Mesenchymal stem cell (in vitro differentiated cells and primary cell): Measurements from ENCODE around the gene SLC9A5.

ENCODE experiments used
- DNase-seq: peaks from one replicate; pipeline ENCODE4 v3.0.0-alpha.2; 2013
- H2AFZ ChIP-seq: one replicate; pipeline ENCODE4 v1.6.1; 2013; ENCODE audit warnings: low read depth, mild to moderate bottlenecking, control low read depth, inconsistent platforms, low read length, moderate library complexity
- H2AK5ac ChIP-seq: 2 replicates; pipeline ENCODE4 v1.6.1; 2013; ENCODE audit warnings: low read length, moderate library complexity, mild to moderate bottlenecking, inconsistent platforms; ENCODE audit not compliant: severe bottlenecking
- H2BK120ac ChIP-seq: one replicate; pipeline ENCODE4 v1.6.1; 2013; ENCODE audit warnings: low read depth, mild to moderate bottlenecking, inconsistent platforms, low read length, moderate library complexity
- H2BK12ac ChIP-seq, 2 experiments: one replicate each; pipeline ENCODE4 v1.6.1; 2013; ENCODE audit warnings: inconsistent platforms in 2 of 2, low read length in 2 of 2, mild to moderate bottlenecking in 2 of 2, moderate library complexity in 2 of 2, control low read depth in 1 of 2
- H2BK15ac ChIP-seq: one replicate; pipeline ENCODE4 v1.6.1; 2013; ENCODE audit warnings: mild to moderate bottlenecking, low read depth, inconsistent platforms; ENCODE audit not compliant: poor library complexity, severe bottlenecking
- H2BK5ac ChIP-seq: 2 replicates; pipeline ENCODE4 v1.6.1; 2013; ENCODE audit warnings: low read depth, mild to moderate bottlenecking, low read length, control low read depth, inconsistent platforms; ENCODE audit not compliant: poor library complexity, severe bottlenecking
- H3K14ac ChIP-seq, 2 experiments: one replicate each; pipeline ENCODE4 v1.6.1; 2013; ENCODE audit warnings: inconsistent platforms in 2 of 2, low read length in 2 of 2, control low read depth in 1 of 2, mild to moderate bottlenecking in 1 of 2, moderate library complexity in 1 of 2
- H3K18ac ChIP-seq, 2 experiments: one replicate each; pipeline ENCODE4 v1.6.1; 2013; ENCODE audit warnings: inconsistent platforms in 2 of 2, low read length in 2 of 2, control low read depth in 1 of 2, low read depth in 1 of 2, mild to moderate bottlenecking in 1 of 2
- H3K23ac ChIP-seq, 2 experiments: one replicate each; pipeline ENCODE4 v1.6.1; 2013; ENCODE audit warnings: inconsistent platforms in 2 of 2, low read length in 2 of 2, mild to moderate bottlenecking in 2 of 2, moderate library complexity in 2 of 2, control low read depth in 1 of 2
- H3K27ac ChIP-seq: 2 replicates; pipeline ENCODE4 v1.5.1; 2013; ENCODE audit warnings: mild to moderate bottlenecking, moderate library complexity, low read length, control low read depth, inconsistent platforms; ENCODE audit not compliant: poor library complexity, severe bottlenecking
- H3K27me3 ChIP-seq, 2 experiments: 2 replicates each; pipeline versions ENCODE4 v1.6.1 to v1.7.0; 2013; ENCODE audit warnings: low read length in 2 of 2, mild to moderate bottlenecking in 2 of 2, moderate library complexity in 2 of 2, control low read depth in 1 of 2, inconsistent platforms in 1 of 2; ENCODE audit not compliant: control insufficient read depth in 1 of 2, insufficient read depth in 1 of 2
- H3K36me3 ChIP-seq, 2 experiments: 2 replicates each; pipeline versions ENCODE4 v1.6.1 to v1.7.0; 2013; ENCODE audit warnings: low read length in 2 of 2, control low read depth in 1 of 2, inconsistent platforms in 1 of 2, low read depth in 1 of 2, mild to moderate bottlenecking in 1 of 2; ENCODE audit not compliant: insufficient read depth in 2 of 2, control insufficient read depth in 1 of 2
- H3K4ac ChIP-seq, 2 experiments: one replicate each; pipeline ENCODE4 v1.6.1; 2013; ENCODE audit warnings: inconsistent platforms in 2 of 2, low read length in 2 of 2, mild to moderate bottlenecking in 2 of 2, moderate library complexity in 2 of 2, control low read depth in 1 of 2, low read depth in 1 of 2
- H3K4me1 ChIP-seq: 2 replicates; pipeline ENCODE4 v1.6.1; 2013; ENCODE audit warnings: low read depth, low read length, control low read depth; ENCODE audit not compliant: control insufficient read depth, insufficient read depth
- H3K4me2 ChIP-seq: 2 replicates; pipeline ENCODE4 v1.6.1; 2013; ENCODE audit warnings: low read length, mild to moderate bottlenecking, inconsistent platforms; ENCODE audit not compliant: poor library complexity, severe bottlenecking
- H3K4me3 ChIP-seq, 2 experiments: 2 replicates each; pipeline versions ENCODE4 v1.5.1 to v1.7.0; 2013; ENCODE audit warnings: low read length in 2 of 2, mild to moderate bottlenecking in 2 of 2, control low read depth in 1 of 2, low read depth in 1 of 2; ENCODE audit not compliant: insufficient read depth in 1 of 2
- H3K79me1 ChIP-seq: replicated peaks from 2 replicates; pipeline ENCODE4 v1.6.1; 2013; ENCODE audit warnings: mild to moderate bottlenecking, control low read depth, low read length, inconsistent platforms; ENCODE audit not compliant: poor library complexity, severe bottlenecking
- H3K9ac ChIP-seq: 2 replicates; pipeline ENCODE4 v1.7.0; 2013; ENCODE audit warnings: mild to moderate bottlenecking, low read length, moderate library complexity
- H3K9me3 ChIP-seq: 2 replicates; pipeline ENCODE4 v1.7.0; 2013; ENCODE audit warnings: mild to moderate bottlenecking, low read length; ENCODE audit not compliant: control insufficient read depth
- H4K8ac ChIP-seq: one replicate; pipeline ENCODE4 v1.6.1; 2013; ENCODE audit warnings: inconsistent platforms, mild to moderate bottlenecking, low read length, moderate library complexity
- H4K91ac ChIP-seq: one replicate; pipeline ENCODE4 v1.6.1; 2013; ENCODE audit warnings: mild to moderate bottlenecking, low read length, inconsistent platforms
- WGBS: methylation state at CpG from one replicate; pipeline ENCODE4 v1.1.7; 2013; ENCODE audit warnings: mixed read lengths; 5-methylcytosine and 5-hydroxymethylcytosine counted together

Gene SLC9A5

GRCh38 chr16:67212766-67213165 is 36.0 kb upstream of the SLC9A5 start:
- Histone ChIP-seq H3K9me3 (no peaks in the 10 kb centered on the region), H3K9ac (no peak overlapping the region), H2BK15ac (no peak overlapping the region), H3K18ac (no peak overlapping the region), H3K79me1 (no peaks in the 10 kb centered on the region), H3K4me2 (no peak overlapping the region), H4K8ac (no peak overlapping the region), H3K27me3 (no peaks in the 10 kb centered on the region), H3K14ac (no peak overlapping the region), H2AK5ac (no peak overlapping the region), H3K23ac (no peak overlapping the region), H4K91ac (no peak overlapping the region), H3K4me3 (no peak overlapping the region), H2BK120ac (no peak overlapping the region), H2BK5ac (no peak overlapping the region), H3K36me3 (peaks cover 19 to 26% of the 10 kb centered on the region in 2 experiments), H3K4ac (no peak overlapping the region), H3K27ac (no peak overlapping the region), H2BK12ac (no peak overlapping the region), H2AFZ (no peak overlapping the region), H3K4me1 (peaks cover 9% of the 10 kb centered on the region)
- DNase-seq: no peak

GRCh38 chr16:67213197-67214019 is 35.4 kb upstream of the SLC9A5 start:
- WGBS: 80% methylated on average over 7 of the region's 8 CpGs
- H3K36me3 ChIP-seq: peaks cover 19 to 26% of the 10 kb centered on the region in 2 experiments
- H2BK120ac ChIP-seq: no peak overlapping the region
- H3K9ac ChIP-seq: no peak overlapping the region
- H3K4me1 ChIP-seq: peaks cover 4% of the 10 kb centered on the region
- H3K27ac ChIP-seq: no peak overlapping the region
- no peak overlapping the region for H2AFZ ChIP-seq
- no peak overlapping the region for H4K91ac ChIP-seq
- H3K9me3 ChIP-seq: no peaks in the 10 kb centered on the region
- no peak overlapping the region for H3K4ac ChIP-seq
- no peak overlapping the region for H3K23ac ChIP-seq
- H3K14ac ChIP-seq: no peak overlapping the region
- no peaks in the 10 kb centered on the region for H3K79me1 ChIP-seq
- H2AK5ac ChIP-seq: no peak overlapping the region
- H2BK15ac ChIP-seq: no peak overlapping the region
- no peak for DNase-seq
- H2BK5ac ChIP-seq: no peak overlapping the region
- no peak overlapping the region for H3K4me2 ChIP-seq
- H3K4me3 ChIP-seq: no peak overlapping the region
- H3K27me3 ChIP-seq: no peaks in the 10 kb centered on the region
- no peak overlapping the region for H2BK12ac ChIP-seq
- H3K18ac ChIP-seq: no peak overlapping the region
- H4K8ac ChIP-seq: no peak overlapping the region

GRCh38 chr16:67215706-67216105 is 33.1 kb upstream of the SLC9A5 start:
- H3K4me3 ChIP-seq: no peak overlapping the region
- H3K4me2 ChIP-seq: no peak overlapping the region
- H3K4me1 ChIP-seq: peaks cover 4% of the 10 kb centered on the region
- no peak overlapping the region for H3K14ac ChIP-seq
- no peak overlapping the region for H4K91ac ChIP-seq
- H3K23ac ChIP-seq: no peak overlapping the region
- no peak overlapping the region for H2BK120ac ChIP-seq
- H3K18ac ChIP-seq: no peak overlapping the region
- H4K8ac ChIP-seq: peak overlapping the region; percentile 55
- H2AK5ac ChIP-seq: no peak overlapping the region
- no peak overlapping the region for H3K9ac ChIP-seq
- H3K9me3 ChIP-seq: no peaks in the 10 kb centered on the region
- H2BK12ac ChIP-seq: no peak overlapping the region
- H3K36me3 ChIP-seq: peaks cover 13 to 19% of the 10 kb centered on the region in 2 experiments
- H3K27me3 ChIP-seq: no peaks in the 10 kb centered on the region
- H3K4ac ChIP-seq: no peak overlapping the region
- no peak overlapping the region for H2BK5ac ChIP-seq
- DNase-seq: no peak
- 62% methylated on average over 5 of the region's 5 CpGs for WGBS
- no peak overlapping the region for H2AFZ ChIP-seq
- no peaks in the 10 kb centered on the region for H3K79me1 ChIP-seq
- no peak overlapping the region for H3K27ac ChIP-seq
- H2BK15ac ChIP-seq: no peak overlapping the region

GRCh38 chr16:67216612-67217490 is 31.9 kb upstream of the SLC9A5 start:
- no peak overlapping the region for H2BK5ac ChIP-seq
- H2BK15ac ChIP-seq: no peak overlapping the region
- H3K27me3 ChIP-seq: no peaks in the 10 kb centered on the region
- no peak overlapping the region for H4K8ac ChIP-seq
- no peak overlapping the region for H3K4ac ChIP-seq
- no peak overlapping the region for H2BK120ac ChIP-seq
- 81% methylated on average over 18 of the region's 18 CpGs for WGBS
- H3K14ac ChIP-seq: no peak overlapping the region
- no peak overlapping the region for H2AK5ac ChIP-seq
- no peak overlapping the region for H3K4me3 ChIP-seq
- peaks cover 4% of the 10 kb centered on the region for H3K4me1 ChIP-seq
- no peak overlapping the region for H3K23ac ChIP-seq
- peaks cover 12% of the 10 kb centered on the region in 2 experiments for H3K36me3 ChIP-seq
- H3K4me2 ChIP-seq: no peak overlapping the region
- no peak for DNase-seq
- no peak overlapping the region for H2BK12ac ChIP-seq
- no peak overlapping the region for H2AFZ ChIP-seq
- H4K91ac ChIP-seq: no peak overlapping the region
- H3K79me1 ChIP-seq: no peaks in the 10 kb centered on the region
- H3K9ac ChIP-seq: peak overlapping the region; percentile 49
- H3K18ac ChIP-seq: no peak overlapping the region
- no peak overlapping the region for H3K27ac ChIP-seq
- H3K9me3 ChIP-seq: no peaks in the 10 kb centered on the region
